NCI-H774 (cell line): Measurements from ENCODE around the gene MT1X.
A peak's percentile ranks its signal among the peaks of the same experiment; 100 is the strongest.

Experiments used
- DNase-seq: peaks from one replicate; lab custom pipeline; 2025; lab: John Stamatoyannopoulos, UW

Gene MT1X

DNA sequence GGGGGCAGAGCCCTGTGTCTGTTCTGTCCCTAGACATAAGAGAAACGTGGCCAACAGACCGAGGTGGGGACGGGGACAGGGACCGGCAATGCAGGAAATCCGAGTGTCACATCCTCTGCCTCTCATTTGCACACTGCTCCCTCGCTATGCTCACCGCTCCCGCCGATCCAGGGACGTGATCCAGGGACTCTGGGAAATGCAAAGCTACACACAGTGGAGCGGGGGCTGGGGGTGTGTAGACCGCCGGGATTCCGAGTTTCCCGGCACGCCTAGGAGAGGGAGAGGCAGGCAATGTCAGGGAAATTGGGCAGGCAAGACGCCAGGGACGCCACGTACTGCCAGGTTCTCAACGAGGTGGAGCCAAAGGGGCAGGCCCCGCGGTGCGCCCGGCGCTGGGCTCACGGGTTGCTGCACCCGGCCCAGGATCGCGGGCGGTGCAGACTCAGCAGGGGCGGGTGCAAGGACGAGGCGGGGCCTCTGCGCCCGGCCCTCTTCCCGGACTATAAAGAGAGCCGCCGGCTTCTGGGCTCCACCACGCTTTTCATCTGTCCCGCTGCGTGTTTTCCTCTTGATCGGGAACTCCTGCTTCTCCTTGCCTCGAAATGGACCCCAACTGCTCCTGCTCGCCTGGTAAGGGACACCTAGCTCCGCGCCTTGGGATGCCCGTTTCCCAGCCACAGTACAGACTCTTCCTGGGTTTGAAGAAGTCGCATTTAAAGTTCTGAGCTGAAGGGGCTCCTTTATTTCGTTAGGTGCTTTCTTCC lies at the start of gene MT1X:
TSS of gene MT1X (plus strand) at position 532 of the 764 bp plus-strand sequence. CDS start at position 603, 71 bp downstream.
- DNase-seq: peak; percentile 89

DNA sequence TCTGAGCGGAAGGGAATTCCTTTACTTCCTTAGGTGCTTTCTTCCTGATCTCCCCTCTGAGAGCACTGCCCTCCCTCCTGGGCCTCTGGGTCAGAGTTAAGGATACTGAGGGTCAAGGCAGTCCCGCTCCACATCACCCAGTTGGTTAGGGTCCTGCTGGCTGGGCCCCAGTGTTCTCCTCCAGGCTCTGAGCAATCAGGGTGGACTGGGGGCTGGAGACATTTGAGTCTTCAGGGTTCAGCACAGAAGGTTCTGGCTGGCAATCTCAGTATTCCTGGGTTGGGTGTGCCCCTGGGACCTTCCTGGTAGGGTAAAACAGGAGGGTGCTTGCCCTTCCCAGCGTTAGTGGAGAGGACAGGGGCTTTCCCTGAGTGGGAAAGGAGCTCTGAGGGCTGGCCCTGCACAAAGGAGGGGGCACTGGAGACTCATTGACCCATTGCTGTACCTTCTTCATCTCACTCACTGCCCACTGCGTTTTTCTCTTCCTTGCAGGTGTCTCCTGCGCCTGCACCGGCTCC lies 49.4 kb upstream of the MT1X start:
- no peak for DNase-seq

GRCh38 chr16:56633535-56633934 lies 48.7 kb upstream of the MT1X start:
- DNase-seq: no peak

DNA sequence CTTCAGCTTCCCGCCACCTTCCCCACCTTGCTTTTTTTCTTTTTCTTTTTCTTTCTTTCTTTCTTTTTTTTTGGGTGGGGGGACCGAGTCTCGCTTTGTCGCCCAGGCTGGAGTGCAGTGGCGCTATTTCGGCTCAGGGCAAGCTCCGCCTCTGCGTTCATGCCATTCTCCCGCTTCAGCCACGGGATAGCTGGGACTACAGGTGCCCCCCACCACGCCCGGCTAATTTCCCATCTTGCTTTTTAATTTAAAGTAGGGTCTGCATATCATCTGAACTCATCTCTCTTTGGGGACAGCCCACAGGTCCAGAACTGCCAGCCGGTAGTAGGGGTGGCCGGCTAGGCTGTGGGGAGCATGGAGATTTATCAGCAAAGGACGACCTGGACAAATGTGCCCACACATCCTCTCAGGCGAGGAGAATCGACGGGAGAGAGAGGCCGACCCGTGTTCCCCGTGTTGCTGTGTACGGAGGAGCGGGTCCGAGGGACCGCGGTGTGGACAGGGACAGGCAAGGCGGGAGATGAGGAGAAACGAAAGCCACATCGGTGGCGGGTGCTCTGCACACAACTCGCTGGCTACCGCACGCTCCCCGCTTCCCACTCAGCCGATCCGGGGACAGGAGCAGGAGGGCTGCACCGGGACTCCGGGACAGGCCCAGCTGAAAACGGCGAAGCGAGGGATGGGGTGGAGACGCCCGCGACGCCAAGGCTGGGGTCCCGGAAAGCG lies 47.4 kb upstream of the MT1X start:
- DNase-seq: no peak

DNA sequence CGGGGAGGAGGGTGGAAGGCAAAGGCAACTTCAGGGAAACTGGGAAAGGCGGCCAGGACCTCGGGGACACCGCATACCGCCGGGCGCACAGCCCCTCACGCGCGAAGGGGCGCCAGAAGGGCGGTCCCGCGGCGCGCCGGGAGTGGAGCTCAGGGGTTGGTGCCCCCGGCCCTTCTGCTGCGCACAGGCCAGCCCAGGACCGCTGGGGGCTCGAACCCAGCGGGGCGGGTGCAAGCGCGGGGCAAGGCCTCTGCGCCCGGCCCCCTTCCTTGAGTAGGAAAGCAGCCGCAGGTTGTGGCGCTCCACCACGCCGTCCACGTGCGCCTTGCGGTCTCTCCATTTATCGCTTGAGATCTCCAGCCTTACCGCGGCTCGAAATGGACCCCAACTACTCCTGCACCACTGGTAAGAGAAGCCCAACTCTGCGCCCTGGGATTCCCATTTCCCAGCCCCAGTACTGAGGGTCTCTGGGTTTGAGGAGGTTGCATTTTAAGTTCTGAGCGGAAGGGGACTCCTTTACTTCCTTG lies 46.8 kb upstream of the MT1X start:
- DNase-seq: no peak

DNA sequence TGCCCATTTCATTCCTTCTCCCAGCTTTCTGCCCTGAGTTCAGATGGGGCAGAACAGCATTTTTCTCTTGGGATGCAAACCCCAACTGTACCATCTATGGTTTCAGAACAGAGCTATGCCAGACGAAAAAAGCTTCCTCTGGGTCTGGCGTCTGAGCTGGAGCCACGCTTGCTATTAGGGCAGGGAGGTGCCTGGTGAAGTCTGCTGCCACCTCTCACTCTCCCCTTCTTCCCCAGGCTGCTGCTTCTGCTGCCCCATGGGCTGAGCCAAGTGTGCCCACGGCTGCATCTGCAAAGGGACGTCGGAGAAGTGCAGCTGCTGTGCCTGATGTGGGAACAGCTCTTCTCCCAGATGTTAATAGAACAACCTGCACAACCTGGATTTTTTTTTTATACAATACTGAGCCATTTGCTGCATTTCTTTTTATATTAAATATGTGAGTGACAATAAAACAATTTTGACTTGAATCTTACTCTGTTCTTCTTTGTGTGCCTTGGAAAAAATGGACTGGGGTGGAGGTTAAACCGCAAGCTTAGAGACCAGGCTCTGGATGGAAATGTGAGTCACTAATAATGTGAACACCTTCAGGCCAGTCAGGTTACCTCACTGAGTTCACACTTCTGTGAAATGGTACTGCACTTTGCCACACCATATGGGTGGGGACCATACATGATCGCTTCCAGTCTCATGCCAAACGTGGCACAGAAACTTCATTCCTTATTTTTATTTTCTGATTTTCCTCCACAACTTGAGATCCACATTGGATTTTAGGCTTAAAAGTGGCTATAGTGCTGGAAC lies 45.5 kb upstream of the MT1X start:
- no peak for DNase-seq

GRCh38 chr16:56637814-56638750 lies 44.2 kb upstream of the MT1X start, which contains the start of gene MT1A:
MT1A (plus strand) TSS chr16:56638666; CDS start chr16:56638739, 73 bp downstream.
- peak; percentile 16 for DNase-seq

DNA sequence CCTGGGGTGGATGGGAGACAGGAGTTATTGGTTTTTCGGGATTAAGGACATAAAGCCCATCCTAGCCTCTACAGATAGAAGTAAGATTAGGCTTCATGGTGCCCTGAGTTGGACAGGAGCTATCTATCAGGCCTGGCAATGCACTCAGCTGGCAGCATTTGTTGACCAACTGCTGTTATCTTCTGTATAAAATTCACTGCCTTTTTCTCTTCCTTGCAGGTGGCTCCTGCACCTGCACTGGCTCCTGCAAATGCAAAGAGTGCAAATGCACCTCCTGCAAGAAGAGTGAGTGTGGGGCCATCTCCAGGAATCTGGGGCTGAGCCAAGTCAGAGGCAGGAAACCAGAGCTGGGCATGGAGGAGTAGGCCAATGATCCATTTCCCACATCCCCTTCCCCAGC lies 43.2 kb upstream of the MT1X start:
- DNase-seq: no peak

DNA sequence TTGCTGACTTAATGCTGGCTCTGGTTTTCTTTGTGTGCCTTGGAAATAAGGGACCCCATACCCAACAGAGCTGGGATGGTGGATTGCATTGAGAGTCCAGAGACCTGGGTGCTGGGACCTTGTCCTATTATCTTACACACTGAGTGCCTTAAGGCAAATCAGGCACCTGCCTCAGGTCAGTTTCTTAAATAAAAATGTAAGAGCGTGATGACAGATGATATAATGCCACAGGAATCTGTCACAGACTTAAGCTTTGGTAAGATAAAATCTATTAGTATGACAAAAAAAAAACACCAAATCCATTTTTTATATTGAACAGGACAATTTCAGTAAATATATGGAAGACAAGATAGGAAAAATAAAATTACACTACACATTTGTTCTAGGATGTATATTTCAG lies 42.2 kb upstream of the MT1X start:
- no peak for DNase-seq

DNA sequence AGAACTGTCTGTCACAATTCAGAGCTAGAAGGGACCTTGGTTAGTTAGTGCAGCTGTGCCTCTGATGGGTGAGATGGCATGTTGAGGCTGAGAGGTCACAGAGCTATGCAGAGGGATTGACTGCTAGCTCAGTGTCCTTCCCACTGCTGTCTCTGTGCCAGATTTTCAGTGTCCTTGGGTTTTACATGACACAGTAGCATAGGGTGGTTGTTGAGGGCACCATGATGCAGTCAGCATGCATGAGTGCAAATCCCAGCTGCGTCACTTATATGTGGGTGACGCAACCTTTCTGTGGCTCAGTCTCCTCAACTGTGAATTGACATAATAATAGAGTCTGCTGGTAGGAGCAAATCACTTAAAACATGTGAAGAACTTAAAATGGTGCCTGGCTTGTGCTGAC lies 41.1 kb upstream of the MT1X start:
- DNase-seq: no peak

GRCh38 chr16:56643080-56643778 lies 39.0 kb upstream of the MT1X start:
- DNase-seq: peak; percentile 79

GRCh38 chr16:56643833-56644232 lies 38.4 kb upstream of the MT1X start:
- DNase-seq: no peak

DNA sequence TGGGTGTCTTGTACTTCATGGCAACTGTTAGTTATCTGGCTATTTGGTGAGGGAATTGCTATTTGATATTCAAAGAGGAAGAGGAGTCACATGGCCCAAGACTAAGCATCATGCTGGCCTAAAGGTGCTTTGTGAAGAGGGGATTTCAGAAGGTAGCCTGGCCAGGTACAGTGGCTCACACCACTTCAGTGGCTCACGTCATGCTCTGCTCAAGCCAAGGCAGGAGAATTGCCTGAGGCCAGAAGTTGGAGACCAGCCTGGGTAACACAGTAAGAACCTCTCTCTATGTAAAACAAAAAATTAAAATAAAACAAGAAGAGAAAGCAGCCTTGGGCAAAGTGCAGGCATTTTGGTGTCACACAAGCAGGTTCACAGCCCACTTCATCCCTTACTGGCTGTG lies 37.0 kb upstream of the MT1X start:
- no peak for DNase-seq

DNA sequence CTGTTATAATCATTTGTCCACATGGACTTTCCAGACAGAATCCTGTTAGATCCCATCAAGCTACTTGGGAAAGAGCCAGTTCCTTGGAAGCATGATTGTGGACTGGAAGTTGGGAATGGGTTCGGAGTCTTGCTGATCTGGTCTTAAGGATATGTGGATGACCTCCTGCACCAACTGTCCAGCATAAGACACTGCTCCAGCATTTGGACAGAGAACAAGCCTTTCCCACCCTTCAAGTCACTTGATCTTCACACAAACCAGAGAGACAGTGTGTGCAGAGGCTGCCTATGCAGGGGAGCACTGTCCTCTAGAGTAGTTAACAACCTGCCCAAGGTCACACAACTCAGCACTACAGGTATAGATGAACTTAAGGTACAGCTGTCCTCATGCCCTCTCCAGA lies 36.4 kb upstream of the MT1X start:
- no peak for DNase-seq

DNA sequence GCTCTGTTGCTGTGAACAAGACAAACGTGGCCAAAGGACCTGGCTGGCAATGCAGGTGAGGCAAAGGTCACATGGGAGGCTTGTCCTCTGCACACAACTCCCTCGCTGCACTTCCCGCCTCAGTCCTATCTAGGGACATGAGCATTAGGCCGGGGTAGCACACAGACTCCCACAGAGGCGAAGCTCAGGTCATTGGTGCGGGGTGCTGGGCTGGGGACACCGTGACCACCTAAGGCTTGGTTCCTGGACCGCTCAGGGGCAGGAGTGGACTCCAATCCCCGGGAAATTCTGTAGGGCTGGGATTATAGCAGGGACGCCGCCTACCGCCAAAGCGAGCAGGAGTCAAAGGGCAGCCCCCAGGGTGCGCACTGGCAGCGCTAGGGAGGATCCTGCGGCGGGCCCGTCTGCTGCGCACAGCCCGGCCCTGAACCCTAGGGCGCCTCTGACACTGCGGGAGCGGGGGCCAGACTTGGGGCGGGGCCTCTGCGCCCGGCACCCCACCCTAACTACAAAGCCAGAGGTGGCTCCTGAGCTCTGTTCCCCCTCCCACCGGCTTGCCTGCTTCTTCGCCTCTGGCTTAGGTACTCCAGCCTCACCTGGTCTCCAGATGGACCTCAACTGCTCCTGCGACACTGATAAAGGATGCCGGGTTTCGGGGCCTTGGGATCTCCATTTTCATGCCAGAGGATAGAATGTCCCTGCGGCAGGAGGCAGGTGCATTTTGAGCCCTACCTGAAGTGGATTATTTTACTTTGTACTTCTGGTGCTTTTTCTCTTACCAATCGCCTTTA lies 34.4 kb upstream of the MT1X start:
- DNase-seq: no peak

DNA sequence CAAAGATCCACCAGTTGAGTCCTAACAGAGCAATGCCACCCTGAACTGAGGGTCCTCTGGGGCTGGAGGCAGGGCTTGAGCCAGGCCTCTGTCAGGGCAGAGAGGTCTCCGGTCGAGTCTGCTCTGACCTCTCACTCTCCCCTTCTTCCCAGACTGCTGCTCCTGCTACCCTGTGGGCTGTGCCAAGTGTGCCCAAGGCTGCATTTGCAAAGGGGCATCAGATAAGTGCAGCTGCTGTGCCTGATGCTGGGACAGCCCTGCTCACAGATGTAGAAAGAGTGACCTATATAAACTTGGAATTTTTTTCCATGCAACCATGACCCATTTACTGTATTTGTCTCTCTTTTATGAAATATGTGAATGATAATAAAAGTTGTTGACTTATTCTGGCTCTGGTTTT lies 33.0 kb upstream of the MT1X start:
- DNase-seq: no peak

GRCh38 chr16:56649820-56650219 lies 32.5 kb upstream of the MT1X start:
- no peak for DNase-seq

GRCh38 chr16:56651586-56651985 lies 30.7 kb upstream of the MT1X start, which contains the start of gene MT1B:
MT1B (plus strand) TSS chr16:56651886; CDS start chr16:56651954, 68 bp downstream.
- no peak for DNase-seq

- no peak for DNase-seq
Measured at GRCh38 chr16:56652600-56652999, 29.7 kb upstream of the MT1X start.
